ENCODE measurements around the gene SLC2A10. TPM values are rescaled to one million over a fixed set of nuclear protein-coding genes. Genes with fewer than 3 reads are reported as not detected.

SLC2A10 gene
- total RNA-seq, 1 donor from 2014 or later, result 16.0 TPM

GRCh38 chr20:46682063-46682821 lies 27.2 kb upstream of the SLC2A10 start:
- DNase-seq, result no peak

GRCh38 chr20:46683011-46683667 lies 26.3 kb upstream of the SLC2A10 start:
- DNase-seq, result no peak

GRCh38 chr20:46683668-46683938 lies 25.8 kb upstream of the SLC2A10 start:
- no peak for DNase-seq

- peak; percentile 47 for DNase-seq
Observed at GRCh38 chr20:46683939-46684750, 25.3 kb upstream of the SLC2A10 start.

GRCh38 chr20:46688151-46689081 lies 21.0 kb upstream of the SLC2A10 start:
- peak; percentile 67 for DNase-seq

- DNase-seq, result peak; percentile 100
Observed at GRCh38 chr20:46689082-46689753, 20.2 kb upstream of the SLC2A10 start, which contains the start of gene TP53RK. Gene TP53RK, minus strand, starts transcription at chr20:46689444. Its CDS starts 30 bp downstream, at chr20:46689414.

GRCh38 chr20:46689754-46690085 lies 19.7 kb upstream of the SLC2A10 start:
- DNase-seq, result no peak

- DNase-seq, result no peak
Observed at GRCh38 chr20:46690219-46691106, 19.0 kb upstream of the SLC2A10 start.

- DNase-seq, result no peak
Observed at GRCh38 chr20:46691196-46691595, 18.3 kb upstream of the SLC2A10 start.

- DNase-seq, result peak; percentile 28
Observed at GRCh38 chr20:46694484-46694883, 15.0 kb upstream of the SLC2A10 start.

- DNase-seq, result no peak
Observed at GRCh38 chr20:46695892-46696291, 13.6 kb upstream of the SLC2A10 start.

GRCh38 chr20:46696791-46697279 lies 12.6 kb upstream of the SLC2A10 start:
- DNase-seq, result no peak

GRCh38 chr20:46698788-46699187 lies 10.7 kb upstream of the SLC2A10 start:
- no peak for DNase-seq

- no peak for DNase-seq
Observed at GRCh38 chr20:46699651-46700359, 9.6 kb upstream of the SLC2A10 start.

GRCh38 chr20:46700481-46700880 lies 9.0 kb upstream of the SLC2A10 start:
- no peak for DNase-seq

GRCh38 chr20:46701057-46701456 lies 8.4 kb upstream of the SLC2A10 start:
- no peak for DNase-seq

- DNase-seq, result no peak
Observed at GRCh38 chr20:46701556-46701955, 7.9 kb upstream of the SLC2A10 start.

- DNase-seq, result no peak
Observed at GRCh38 chr20:46701986-46702385, 7.5 kb upstream of the SLC2A10 start.

- no peak for DNase-seq
Observed at GRCh38 chr20:46702447-46703203, 6.8 kb upstream of the SLC2A10 start.
